Measurements from ENCODE around the gene SEMA4B. TPM values are rescaled to one million over a fixed set of nuclear protein-coding genes. Genes with fewer than 3 reads are reported as not detected.

Gene SEMA4B
- total RNA-seq, 1 donor from 2014 or later = 7.7 TPM

GRCh38 chr15:90219421-90220141, 18.5 kb downstream of the SEMA4B start:
- no peak overlapping the region for H3K27ac Mint-ChIP-seq
- H3K9me3 ChIP-seq (ENCODE audit: low read depth) = no peaks in the 10 kb centered on the region
- TF ChIP-seq EZH2phosphoT487 (IDR thresholded peaks at IDR 0.05) = no peak
- no peak for TF ChIP-seq EZH2 (IDR thresholded peaks at IDR 0.05)
- TF ChIP-seq CTCF (IDR thresholded peaks at IDR 0.05) = peak; percentile 69
- H3K27me3 ChIP-seq = no peaks in the 10 kb centered on the region
- no peaks in the 10 kb centered on the region for H3K79me2 ChIP-seq (ENCODE audit: low read depth)
- H2AFZ ChIP-seq (replicated peaks) = no peak overlapping the region
- no peak overlapping the region for H3K27ac ChIP-seq
- no peak overlapping the region for H3K4me2 ChIP-seq
- no peaks in the 10 kb centered on the region for H3K36me3 ChIP-seq
- H3K4me1 Mint-ChIP-seq = peaks cover 7% of the 10 kb centered on the region
- no peak overlapping the region for H3K4me3 Mint-ChIP-seq
- no peaks in the 10 kb centered on the region for H3K27me3 Mint-ChIP-seq (ENCODE audit: insufficient read depth, low read depth)
- H3F3A ChIP-seq (ENCODE audit: low read depth) = no peaks in the 10 kb centered on the region
- H3K4me1 ChIP-seq = no peaks in the 10 kb centered on the region
- no peaks in the 10 kb centered on the region for H3K9me3 Mint-ChIP-seq
- DNase-seq (ENCODE audit: low spot score) = peak; percentile 76
- H3K9ac ChIP-seq = no peak overlapping the region
- H3K36me3 Mint-ChIP-seq = peaks cover 4% of the 10 kb centered on the region
- H3K4me3 ChIP-seq = no peak overlapping the region
- no peaks in the 10 kb centered on the region for H4K20me1 ChIP-seq (ENCODE audit: low read depth)

DNA sequence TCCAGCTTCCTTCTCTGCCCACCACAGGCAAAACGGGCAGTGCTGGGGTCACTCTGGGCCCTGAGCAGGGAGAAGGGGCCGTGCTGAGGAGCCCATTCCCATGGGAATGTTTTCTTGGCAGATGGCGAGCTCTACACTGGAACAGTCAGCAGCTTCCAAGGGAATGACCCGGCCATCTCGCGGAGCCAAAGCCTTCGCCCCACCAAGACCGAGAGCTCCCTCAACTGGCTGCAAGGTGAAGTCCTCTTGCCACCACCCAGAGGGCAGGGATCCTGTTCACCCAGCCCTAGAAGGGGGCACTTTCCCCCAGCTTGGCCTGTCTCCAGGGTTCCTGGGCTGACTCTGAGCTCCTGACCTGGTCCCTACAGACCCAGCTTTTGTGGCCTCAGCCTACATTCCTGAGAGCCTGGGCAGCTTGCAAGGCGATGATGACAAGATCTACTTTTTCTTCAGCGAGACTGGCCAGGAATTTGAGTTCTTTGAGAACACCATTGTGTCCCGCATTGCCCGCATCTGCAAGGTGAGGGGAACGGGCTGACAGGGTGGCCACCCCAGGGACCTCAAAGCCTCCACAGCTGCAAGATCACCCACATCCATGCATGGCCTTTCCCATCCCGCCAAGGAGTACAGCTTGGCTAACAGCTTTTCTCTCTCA, 20.2 kb downstream of the SEMA4B start:
- H4K20me1 ChIP-seq (ENCODE audit: low read depth) = no peaks in the 10 kb centered on the region
- H3K27me3 ChIP-seq = no peaks in the 10 kb centered on the region
- H3K4me1 ChIP-seq = no peaks in the 10 kb centered on the region
- H3K4me1 Mint-ChIP-seq = peaks cover 7% of the 10 kb centered on the region
- H3K79me2 ChIP-seq (ENCODE audit: low read depth) = no peaks in the 10 kb centered on the region
- no peak overlapping the region for H2AFZ ChIP-seq (replicated peaks)
- no peak overlapping the region for H3K9ac ChIP-seq
- TF ChIP-seq EZH2 (IDR thresholded peaks at IDR 0.05) = no peak
- peak; percentile 63 for TF ChIP-seq CTCF (IDR thresholded peaks at IDR 0.05)
- no peaks in the 10 kb centered on the region for H3K9me3 Mint-ChIP-seq
- H3K27ac ChIP-seq = no peak overlapping the region
- peak; percentile 76 for DNase-seq (ENCODE audit: low spot score)
- H3K27ac Mint-ChIP-seq = no peak overlapping the region
- H3K4me2 ChIP-seq = no peak overlapping the region
- peaks cover 7% of the 10 kb centered on the region for H3K36me3 Mint-ChIP-seq
- H3K4me3 Mint-ChIP-seq = no peak overlapping the region
- H3K36me3 ChIP-seq = no peaks in the 10 kb centered on the region
- H3K9me3 ChIP-seq (ENCODE audit: low read depth) = no peaks in the 10 kb centered on the region
- no peaks in the 10 kb centered on the region for H3K27me3 Mint-ChIP-seq (ENCODE audit: insufficient read depth, low read depth)
- H3K4me3 ChIP-seq = no peak overlapping the region
- H3F3A ChIP-seq (ENCODE audit: low read depth) = no peaks in the 10 kb centered on the region

GRCh38 chr15:90222547-90222946, 21.4 kb downstream of the SEMA4B start:
- H3K27me3 Mint-ChIP-seq (ENCODE audit: insufficient read depth, low read depth) = no peaks in the 10 kb centered on the region
- H3K27ac ChIP-seq = no peak overlapping the region
- TF ChIP-seq EZH2 (IDR thresholded peaks at IDR 0.05) (no peak), CTCF (IDR thresholded peaks at IDR 0.05) (no peak), EZH2phosphoT487 (IDR thresholded peaks at IDR 0.05) (no peak)
- no peaks in the 10 kb centered on the region for H3F3A ChIP-seq (ENCODE audit: low read depth)
- H3K36me3 Mint-ChIP-seq = peaks cover 7% of the 10 kb centered on the region
- no peaks in the 10 kb centered on the region for H3K27me3 ChIP-seq
- H3K36me3 ChIP-seq = no peaks in the 10 kb centered on the region
- H3K9me3 Mint-ChIP-seq = no peaks in the 10 kb centered on the region
- H3K4me1 Mint-ChIP-seq = peaks cover 7% of the 10 kb centered on the region
- H3K4me3 ChIP-seq = no peak overlapping the region
- H3K4me3 Mint-ChIP-seq = no peak overlapping the region
- H3K9me3 ChIP-seq (ENCODE audit: low read depth) = no peaks in the 10 kb centered on the region
- no peaks in the 10 kb centered on the region for H3K4me1 ChIP-seq
- H3K79me2 ChIP-seq (ENCODE audit: low read depth) = no peaks in the 10 kb centered on the region
- no peak for DNase-seq (ENCODE audit: low spot score)
- no peak overlapping the region for H2AFZ ChIP-seq (replicated peaks)
- H3K4me2 ChIP-seq = no peak overlapping the region
- H3K9ac ChIP-seq = no peak overlapping the region
- H3K27ac Mint-ChIP-seq = no peak overlapping the region
- H4K20me1 ChIP-seq (ENCODE audit: low read depth) = no peaks in the 10 kb centered on the region
